Choroid plexus epithelial cell (primary cell): ENCODE measurements around the gene HIVEP2.
A peak's percentile ranks its signal among the peaks of the same experiment; 100 is the strongest.

Experiments used
- DNase-seq: peaks from one replicate; pipeline ENCODE4 v3.0.0-alpha.2; 2010; ENCODE audit warnings: low read depth
- H3K4me3 ChIP-seq: 2 replicates; pipeline ENCODE4 v1.5.1; 2011; ENCODE audit warnings: low read depth, mild to moderate bottlenecking, control low read depth, low read length, moderate library complexity
- TF ChIP-seq, protein P1 (sequence below): conservative IDR thresholded peaks from 2 replicates; pipeline ENCODE4 v1.5.1; 2011; ENCODE audit warnings: low read depth, mild to moderate bottlenecking, control low read depth, inconsistent platforms, low read length, moderate library complexity

Gene HIVEP2

DNA sequence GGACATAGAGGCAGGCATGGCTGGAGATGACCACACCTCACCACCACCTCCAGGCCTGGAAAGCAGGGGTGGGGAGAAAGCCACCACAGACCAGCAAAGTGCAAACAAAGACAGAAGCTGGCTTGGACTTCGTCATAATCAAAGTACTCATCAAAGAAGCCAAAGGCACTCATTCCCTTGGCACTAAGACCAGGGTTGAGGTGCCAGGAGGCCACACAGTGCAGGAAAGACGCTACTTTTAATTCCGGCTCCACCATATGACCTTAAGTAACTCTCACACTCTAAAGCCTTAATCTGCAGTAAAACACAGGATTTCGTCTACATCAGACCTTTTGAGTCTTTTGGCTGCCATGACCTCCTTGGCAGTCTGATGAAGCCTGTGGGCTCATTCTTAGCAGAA is 123.1 kb downstream of the HIVEP2 start:
- no peak overlapping the region for H3K4me3 ChIP-seq
- TF ChIP-seq, protein P1, sequence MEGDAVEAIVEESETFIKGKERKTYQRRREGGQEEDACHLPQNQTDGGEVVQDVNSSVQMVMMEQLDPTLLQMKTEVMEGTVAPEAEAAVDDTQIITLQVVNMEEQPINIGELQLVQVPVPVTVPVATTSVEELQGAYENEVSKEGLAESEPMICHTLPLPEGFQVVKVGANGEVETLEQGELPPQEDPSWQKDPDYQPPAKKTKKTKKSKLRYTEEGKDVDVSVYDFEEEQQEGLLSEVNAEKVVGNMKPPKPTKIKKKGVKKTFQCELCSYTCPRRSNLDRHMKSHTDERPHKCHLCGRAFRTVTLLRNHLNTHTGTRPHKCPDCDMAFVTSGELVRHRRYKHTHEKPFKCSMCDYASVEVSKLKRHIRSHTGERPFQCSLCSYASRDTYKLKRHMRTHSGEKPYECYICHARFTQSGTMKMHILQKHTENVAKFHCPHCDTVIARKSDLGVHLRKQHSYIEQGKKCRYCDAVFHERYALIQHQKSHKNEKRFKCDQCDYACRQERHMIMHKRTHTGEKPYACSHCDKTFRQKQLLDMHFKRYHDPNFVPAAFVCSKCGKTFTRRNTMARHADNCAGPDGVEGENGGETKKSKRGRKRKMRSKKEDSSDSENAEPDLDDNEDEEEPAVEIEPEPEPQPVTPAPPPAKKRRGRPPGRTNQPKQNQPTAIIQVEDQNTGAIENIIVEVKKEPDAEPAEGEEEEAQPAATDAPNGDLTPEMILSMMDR: no peak
- no peak for DNase-seq

- TF ChIP-seq, protein P1: no peak
- H3K4me3 ChIP-seq: no peak overlapping the region
- DNase-seq: no peak
Measured at GRCh38 chr6:142821164-142821716, 123.7 kb downstream of the HIVEP2 start.

DNA sequence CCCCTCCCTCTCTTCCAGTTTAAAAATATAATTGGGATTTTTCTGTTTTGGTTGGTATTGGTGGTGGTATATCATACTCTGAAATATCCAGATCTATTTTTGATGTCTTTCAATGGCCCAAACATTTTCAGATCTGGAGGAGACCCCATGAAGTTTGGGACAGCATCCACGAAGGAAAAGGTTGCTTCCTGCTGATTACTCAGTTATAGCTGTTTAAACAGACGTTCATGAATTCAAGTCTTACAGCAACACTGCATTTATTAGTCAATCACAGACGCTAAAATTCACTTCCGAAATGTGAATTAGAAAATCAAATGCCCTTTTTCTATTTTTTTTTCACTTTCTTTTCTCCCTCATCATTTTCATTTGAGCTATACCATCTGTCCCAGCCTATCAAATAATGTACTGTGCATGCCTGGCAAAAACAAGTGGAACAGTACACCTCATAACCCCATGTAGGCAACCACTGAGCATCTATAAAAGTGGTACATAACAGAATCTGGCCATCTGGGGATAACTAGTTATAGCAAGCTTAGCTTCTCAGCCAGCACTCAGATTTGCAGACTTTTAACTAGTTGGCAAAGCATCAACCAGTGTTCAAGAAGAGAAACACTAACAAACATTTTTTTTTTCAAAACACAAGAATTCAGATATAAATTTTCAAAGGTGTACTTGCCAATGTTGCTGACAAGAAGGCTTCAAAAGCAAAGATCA is 124.5 kb downstream of the HIVEP2 start:
- DNase-seq: no peak
- peak overlapping the region; percentile 55 for H3K4me3 ChIP-seq
- TF ChIP-seq, protein P1: no peak

DNA sequence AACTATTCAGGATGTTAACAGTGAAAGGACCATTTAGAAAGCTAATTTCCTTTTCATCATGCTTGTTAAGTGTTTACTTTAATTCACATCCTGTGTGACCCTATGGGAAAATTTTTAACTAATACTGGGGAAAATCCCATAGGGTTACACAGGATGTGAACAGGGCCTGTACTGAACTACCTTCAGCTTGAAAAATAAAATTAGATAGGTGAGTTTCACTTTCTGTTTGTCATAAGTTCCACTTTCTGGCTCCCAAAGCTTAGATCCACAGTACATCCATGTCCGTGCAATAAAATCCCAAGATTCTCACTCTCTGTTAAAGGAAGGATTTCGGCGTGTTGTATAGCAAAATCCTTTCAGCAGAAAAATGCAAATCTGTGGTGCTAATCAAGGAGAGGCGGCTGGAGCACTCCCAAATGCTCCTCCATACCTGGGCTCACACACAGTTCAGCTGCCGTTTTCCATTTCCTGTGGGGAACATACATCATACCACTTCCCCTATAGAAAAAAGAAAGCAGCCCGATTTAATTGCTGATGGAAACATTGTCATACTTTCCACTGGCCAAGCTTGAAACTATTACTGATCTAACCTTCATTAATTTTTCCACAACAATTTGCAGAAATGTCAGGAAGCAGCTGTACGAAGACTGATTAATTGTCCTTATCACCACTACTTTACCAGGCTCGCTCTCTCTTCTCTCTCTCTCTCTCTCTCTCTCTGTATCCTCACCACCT is 125.2 kb downstream of the HIVEP2 start:
- peak overlapping the region; percentile 55 for H3K4me3 ChIP-seq
- TF ChIP-seq, protein P1: no peak
- peak; percentile 68 for DNase-seq

DNA sequence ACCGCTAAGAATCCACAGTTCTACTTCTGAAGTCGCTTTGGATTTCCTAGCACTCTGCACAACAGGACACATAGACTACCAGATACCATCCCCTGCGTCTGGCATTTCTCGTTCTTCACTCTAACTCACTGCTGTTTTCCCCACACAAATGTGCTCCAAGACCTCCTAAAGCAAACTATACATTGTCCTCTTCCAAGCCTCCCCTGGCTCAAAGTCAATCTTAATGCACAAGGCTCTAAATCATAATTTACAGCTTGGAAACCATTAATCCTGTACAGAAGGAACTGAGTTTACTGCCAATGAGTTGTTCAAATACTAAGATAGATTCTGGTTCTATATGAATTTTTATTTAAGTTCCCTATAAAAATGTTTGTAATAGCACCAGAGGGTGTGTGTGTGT is 128.5 kb downstream of the HIVEP2 start:
- TF ChIP-seq, protein P1: no peak
- no peak for DNase-seq
- H3K4me3 ChIP-seq: no peak overlapping the region

GRCh38 chr6:142816031-142816430 is 128.9 kb downstream of the HIVEP2 start:
- TF ChIP-seq, protein P1: no peak
- no peak overlapping the region for H3K4me3 ChIP-seq
- DNase-seq: no peak

DNA sequence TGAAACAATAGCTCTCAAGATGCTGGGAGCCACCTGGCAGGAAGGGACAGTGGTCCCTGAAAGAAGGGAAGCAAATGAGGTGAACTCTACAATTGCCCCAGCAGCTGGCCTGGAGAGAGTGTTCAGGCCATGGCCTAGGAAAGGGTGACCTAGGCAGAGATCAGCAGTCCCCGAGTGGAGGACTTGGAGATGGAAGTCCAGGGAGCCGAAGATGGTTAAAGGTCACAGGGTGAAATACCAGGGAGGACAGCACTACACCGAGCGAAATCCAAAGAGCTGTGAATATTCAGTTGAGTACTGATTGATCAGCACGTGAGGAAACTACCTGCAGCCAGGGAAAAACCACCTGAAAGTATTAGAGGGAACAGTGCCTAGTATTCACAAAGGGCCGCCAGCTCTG is 133.1 kb downstream of the HIVEP2 start:
- DNase-seq: no peak
- no peak overlapping the region for H3K4me3 ChIP-seq
- TF ChIP-seq, protein P1: no peak
